ENCODE data around the gene BUB1. TPM values are rescaled to one million over a fixed set of nuclear protein-coding genes. Genes with fewer than 3 reads are reported as not detected.
"Not testable (repeated sequence)": the region's sequence is repeated elsewhere in the genome, so short reads cannot be mapped to it uniquely, and the experiment has no call there.

The BUB1 gene
- polyA plus RNA-seq (ENCODE audit: insufficient read length) = 34.9 TPM
- long read RNA-seq, donor 1, partial matches to known transcripts = 8 of 14 reads
- long read RNA-seq, donor 1, other reads (novel, unspliced or antisense) = 0 of 14 reads
- long read RNA-seq, donor 2, partial matches to known transcripts = 14 of 21 reads
- long read RNA-seq, donor 2, other reads (novel, unspliced or antisense) = 0 of 21 reads
- long read RNA-seq, donor 3, partial matches to known transcripts = 10 of 14 reads
- long read RNA-seq, donor 3, other reads (novel, unspliced or antisense) = 0 of 14 reads
- long read RNA-seq, donor 4 = 0 reads
- long read RNA-seq, donor 5, partial matches to known transcripts = 33 of 39 reads
- long read RNA-seq, donor 5, other reads (novel, unspliced or antisense) = 0 of 39 reads
- long read RNA-seq, donor 6, partial matches to known transcripts = 10 of 14 reads
- long read RNA-seq, donor 6, other reads (novel, unspliced or antisense) = 0 of 14 reads
- long read RNA-seq, donor 7, partial matches to known transcripts = 14 of 20 reads
- long read RNA-seq, donor 7, other reads (novel, unspliced or antisense) = 0 of 20 reads
- long read RNA-seq, donor 8, partial matches to known transcripts = 0 of 1 reads
- long read RNA-seq, donor 8, other reads (novel, unspliced or antisense) = 0 of 1 reads

- DNase-seq = peak; percentile 97
These were observed at the start of gene BUB1 for GRCh38 chr2:110677530-110678456. BUB1 (minus strand) TSS chr2:110678063; CDS start chr2:110677995, 68 bp downstream.

- no peak for DNase-seq
These were observed 48.4 kb upstream of the BUB1 start for GRCh38 chr2:110726285-110726684.

- no peak for DNase-seq
These were observed 48.0 kb upstream of the BUB1 start for GRCh38 chr2:110725859-110726258.

GRCh38 chr2:110725370-110725769 lies 47.5 kb upstream of the BUB1 start:
- DNase-seq = no peak

- DNase-seq = no peak
These were observed 47.0 kb upstream of the BUB1 start for GRCh38 chr2:110724820-110725219.

- DNase-seq = no peak
These were observed 42.7 kb upstream of the BUB1 start for GRCh38 chr2:110720547-110720946.

- DNase-seq = no peak
These were observed 41.1 kb upstream of the BUB1 start for GRCh38 chr2:110718990-110719389.

- DNase-seq = no peak
These were observed 40.5 kb upstream of the BUB1 start for GRCh38 chr2:110718382-110718781.

- no peak for DNase-seq
These were observed 39.9 kb upstream of the BUB1 start for GRCh38 chr2:110717734-110718133.

- no peak for DNase-seq
These were observed 39.2 kb upstream of the BUB1 start for GRCh38 chr2:110716959-110717645.

GRCh38 chr2:110714452-110715224 lies 36.8 kb upstream of the BUB1 start:
- DNase-seq = peak; percentile 24

GRCh38 chr2:110713513-110714362 lies 35.9 kb upstream of the BUB1 start:
- no peak for DNase-seq

GRCh38 chr2:110712737-110713136 lies 34.9 kb upstream of the BUB1 start:
- DNase-seq = no peak

GRCh38 chr2:110708455-110708854 lies 30.6 kb upstream of the BUB1 start:
- DNase-seq = no peak

GRCh38 chr2:110707386-110707965 lies 29.6 kb upstream of the BUB1 start:
- no peak for DNase-seq

- DNase-seq = no peak
These were observed 24.9 kb upstream of the BUB1 start for GRCh38 chr2:110702514-110703380.

GRCh38 chr2:110698253-110698652 lies 20.4 kb upstream of the BUB1 start:
- not testable (repeated sequence) for DNase-seq

GRCh38 chr2:110695146-110695898 lies 17.5 kb upstream of the BUB1 start:
- DNase-seq = not testable (repeated sequence)

Measured in left kidney (tissue), 8 donors.